ENCODE results near the gene ANTXR1.

- no peak for TF ChIP-seq CTCF (conservative IDR thresholded peaks at IDR 0.05)
- TF ChIP-seq EZH2 (IDR thresholded peaks at IDR 0.05; ENCODE audit: low read depth) = no peak
These were observed 224.2 kb downstream of the ANTXR1 start for GRCh38 chr2:69237070-69237670.
